Endometrial microvascular endothelial cells (primary cell): ENCODE results near the gene VIPR2. TPM values are rescaled to one million over a fixed set of nuclear protein-coding genes. Genes with fewer than 3 reads are reported as not detected.
"Not testable (repeated sequence)": the region's sequence is repeated elsewhere in the genome, so short reads cannot be mapped to it uniquely, and the experiment has no call there.

ENCODE experiments used
- in situ Hi-C: cut with HindIII; loops from 2 replicates; pipeline ENCODE4 v1.10.0; 2017; ENCODE audit warnings: low sequenced_read_pairs, low pct_unique_long_range_greater_than_20kb; ENCODE audit errors: inconsistent ontology term
- total RNA-seq: library from RNA; depleted of rRNA; stranded (reverse); fragments of >200 nt; gene quantifications from one replicate; pipeline ENCODE4 v1.2.3, GENCODE V29; 2015; ENCODE audit errors: inconsistent ontology term

Gene VIPR2
- total RNA-seq, 1 donor from 2014 or later = not detected

DNA sequence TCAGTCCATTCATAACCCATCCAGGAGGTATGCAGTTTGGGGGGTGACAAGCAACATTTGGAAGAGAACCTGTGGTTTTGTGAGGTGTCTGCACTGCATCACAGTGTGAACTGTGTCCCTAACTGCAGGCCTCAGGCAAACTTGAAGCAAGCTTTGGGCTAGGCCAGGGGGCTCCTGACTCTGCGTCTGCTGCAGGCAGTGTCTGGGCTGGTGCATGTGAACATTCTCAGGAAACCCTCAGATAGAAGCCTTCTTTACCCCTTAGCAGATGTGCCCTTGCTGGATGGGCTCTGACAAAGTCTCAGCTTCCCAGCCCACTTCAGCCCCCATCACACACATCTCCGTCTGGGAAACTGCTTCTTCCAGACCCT lies 61.0 kb downstream of the VIPR2 start:
- in situ Hi-C loops = no loop called here

DNA sequence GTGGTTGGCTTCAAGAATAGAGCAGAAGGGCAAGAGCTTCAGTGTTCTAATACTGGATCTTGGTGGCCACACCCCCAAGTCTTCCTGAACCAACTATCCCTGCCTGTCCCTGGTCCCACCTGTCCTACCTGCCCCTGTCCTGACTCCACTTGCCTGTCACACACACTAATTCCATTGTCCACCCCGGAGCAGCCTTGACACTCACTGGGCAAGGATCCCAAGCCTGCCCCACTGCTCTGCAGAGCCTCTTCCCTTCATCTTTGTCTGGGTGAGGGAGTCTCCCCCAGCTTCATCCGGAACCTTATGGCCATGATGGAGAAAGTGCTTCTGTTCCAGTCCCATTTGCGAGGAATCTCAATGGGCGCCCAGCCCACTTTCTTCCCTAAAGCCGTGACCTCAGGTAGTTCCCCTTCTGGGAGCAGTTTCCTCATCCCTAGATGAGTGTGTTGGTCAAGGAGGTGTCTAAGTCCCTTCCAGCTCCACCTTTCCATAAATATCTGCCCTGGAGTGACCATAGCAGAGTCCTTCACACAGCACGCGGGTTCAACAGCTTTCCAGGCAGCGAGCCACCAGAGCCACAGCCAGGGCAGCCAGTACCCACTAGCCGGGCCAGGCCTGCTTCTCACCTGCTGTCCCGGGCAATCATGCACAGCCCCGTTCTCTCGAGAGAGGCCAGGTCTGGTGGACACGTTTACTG lies 61.5 kb downstream of the VIPR2 start:
- in situ Hi-C loops = no loop called here

DNA sequence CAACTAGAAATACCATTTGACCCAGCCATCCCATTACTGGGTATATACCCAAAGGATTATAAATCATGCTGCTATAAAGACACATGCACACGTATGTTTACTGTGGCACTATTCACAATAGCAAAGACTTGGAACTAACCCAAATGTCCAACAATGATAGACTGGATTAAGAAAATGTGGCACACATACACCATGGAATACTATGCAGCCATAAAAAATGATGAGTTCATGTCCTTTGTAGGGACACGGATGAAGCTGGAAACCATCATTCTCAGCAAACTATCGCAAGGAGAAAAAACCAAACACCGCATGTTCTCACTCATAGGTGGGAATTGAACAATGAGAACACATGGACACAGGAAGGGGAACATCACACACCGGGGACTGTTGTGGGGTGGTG lies 62.6 kb downstream of the VIPR2 start:
- in situ Hi-C loops = not testable (repeated sequence)

DNA sequence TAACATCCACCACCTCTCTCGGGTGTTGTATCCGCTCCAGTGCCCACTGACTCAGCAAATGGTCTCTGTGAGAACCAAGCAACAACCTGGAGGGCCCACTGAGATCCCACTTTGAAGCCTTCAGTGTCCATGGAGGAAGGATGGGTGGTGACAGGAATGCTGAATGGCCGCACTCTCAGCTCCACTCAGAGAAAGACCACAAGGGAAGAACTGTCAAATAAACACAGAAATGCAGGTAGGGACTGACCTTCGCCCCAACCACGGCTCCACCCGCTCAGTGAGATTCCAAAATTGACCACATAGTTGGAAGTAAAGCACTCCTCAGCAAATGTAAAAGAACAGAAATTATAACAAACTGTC lies 65.8 kb downstream of the VIPR2 start:
- in situ Hi-C loops = no loop called here

DNA sequence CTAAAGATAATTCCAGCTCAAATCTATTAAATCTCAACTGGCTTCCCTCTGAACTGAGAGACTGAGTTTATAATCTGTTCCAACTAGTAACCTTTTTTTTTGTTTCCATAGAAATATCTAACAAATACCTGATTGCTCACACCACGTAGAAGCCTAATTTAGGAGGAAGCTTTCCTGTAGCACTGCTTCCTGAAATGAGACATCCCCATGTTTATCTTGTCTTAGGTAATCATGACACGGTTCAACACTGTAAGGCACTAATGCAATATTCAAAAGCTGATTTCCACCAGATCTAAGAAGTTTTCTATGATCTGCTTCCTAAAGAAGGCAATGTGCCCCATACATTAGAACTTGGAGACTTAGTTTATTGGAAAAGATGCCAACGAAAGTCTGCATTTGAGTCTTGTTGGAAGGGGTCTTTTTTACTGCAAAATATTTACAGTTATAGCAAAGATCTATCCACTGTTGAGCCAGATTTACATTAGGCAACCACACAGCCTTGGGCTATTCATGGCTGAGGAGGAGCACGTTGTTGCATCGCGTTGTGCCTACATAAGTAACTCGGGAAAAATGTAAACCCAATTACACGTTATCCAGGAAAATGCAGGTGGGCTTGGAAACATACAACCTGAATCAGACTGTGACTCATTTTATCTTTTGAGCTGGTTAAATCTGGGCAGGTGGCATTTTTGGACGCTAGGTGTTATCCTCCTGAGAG lies 66.3 kb downstream of the VIPR2 start:
- in situ Hi-C loops = no loop called here

DNA sequence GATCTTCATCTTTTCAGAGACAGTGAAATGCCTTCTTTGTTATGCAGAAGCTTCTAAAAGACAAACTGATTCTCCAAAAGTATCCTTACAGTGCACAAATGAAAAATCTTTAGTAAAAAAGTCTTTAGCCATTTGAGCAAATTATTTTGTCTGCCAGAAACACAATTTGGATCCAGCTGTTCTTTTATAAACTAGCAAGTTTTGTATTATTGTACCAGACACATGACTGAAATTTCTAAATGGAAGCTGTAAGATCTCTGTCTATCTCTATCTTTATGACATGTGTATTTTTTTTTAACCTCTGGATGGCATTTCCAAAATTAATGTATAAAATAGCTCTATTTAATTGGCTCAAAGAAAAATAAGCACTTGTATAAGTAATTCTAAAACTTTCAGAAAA lies 68.3 kb downstream of the VIPR2 start:
- in situ Hi-C loops = no loop called here

DNA sequence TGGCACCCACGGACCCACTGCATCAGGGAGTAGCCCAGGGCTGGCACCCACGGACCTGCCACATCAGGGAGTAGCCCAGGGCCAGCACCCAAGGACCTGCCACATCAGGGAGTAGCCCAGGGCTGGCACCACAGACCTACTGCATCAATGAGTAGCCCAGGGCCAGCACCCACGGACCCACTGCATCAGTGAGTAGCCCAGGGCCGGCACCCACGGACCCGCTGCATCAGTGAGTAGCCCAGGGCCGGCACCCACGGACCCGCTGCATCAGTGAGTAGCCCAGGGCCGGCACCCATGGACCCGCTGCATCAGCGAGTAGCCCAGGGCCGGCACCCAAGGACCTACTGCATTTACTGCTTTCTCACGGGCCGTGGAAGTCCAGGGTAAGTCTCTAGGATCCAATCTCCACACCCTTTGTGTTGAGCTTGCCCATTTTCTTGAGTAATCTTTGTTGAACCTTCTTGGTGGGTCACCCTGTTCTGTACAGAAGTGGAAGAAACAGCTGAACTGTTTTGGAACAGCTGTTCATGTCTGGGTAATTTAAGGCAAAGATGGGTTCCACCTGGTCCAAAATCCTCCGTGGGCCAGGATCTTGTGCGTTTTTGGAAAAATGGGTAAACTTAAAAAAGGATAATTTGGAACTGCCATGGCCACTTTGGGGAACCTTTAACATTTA lies 69.0 kb downstream of the VIPR2 start:
- in situ Hi-C loops = no loop called here

DNA sequence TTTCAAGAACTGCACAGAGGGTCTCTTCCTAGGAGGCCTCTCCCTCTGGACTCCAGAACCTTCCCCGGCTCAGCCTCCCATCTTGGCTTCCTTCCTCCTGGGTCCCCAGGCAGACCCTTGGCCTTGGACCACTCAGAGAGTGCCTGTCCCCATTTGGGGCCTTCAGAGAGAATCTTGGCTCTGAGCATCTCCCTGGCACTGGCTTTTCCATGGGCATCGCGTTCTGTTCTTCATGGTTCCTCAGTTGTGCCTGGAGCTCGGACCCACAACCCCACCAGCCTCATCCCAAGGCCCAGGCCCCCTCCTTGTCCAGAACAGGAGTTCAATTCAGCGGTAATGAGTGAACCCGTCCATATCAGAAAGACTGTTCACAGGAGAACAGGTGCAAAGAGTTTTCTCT lies 73.4 kb downstream of the VIPR2 start:
- in situ Hi-C loops = no loop called here

DNA sequence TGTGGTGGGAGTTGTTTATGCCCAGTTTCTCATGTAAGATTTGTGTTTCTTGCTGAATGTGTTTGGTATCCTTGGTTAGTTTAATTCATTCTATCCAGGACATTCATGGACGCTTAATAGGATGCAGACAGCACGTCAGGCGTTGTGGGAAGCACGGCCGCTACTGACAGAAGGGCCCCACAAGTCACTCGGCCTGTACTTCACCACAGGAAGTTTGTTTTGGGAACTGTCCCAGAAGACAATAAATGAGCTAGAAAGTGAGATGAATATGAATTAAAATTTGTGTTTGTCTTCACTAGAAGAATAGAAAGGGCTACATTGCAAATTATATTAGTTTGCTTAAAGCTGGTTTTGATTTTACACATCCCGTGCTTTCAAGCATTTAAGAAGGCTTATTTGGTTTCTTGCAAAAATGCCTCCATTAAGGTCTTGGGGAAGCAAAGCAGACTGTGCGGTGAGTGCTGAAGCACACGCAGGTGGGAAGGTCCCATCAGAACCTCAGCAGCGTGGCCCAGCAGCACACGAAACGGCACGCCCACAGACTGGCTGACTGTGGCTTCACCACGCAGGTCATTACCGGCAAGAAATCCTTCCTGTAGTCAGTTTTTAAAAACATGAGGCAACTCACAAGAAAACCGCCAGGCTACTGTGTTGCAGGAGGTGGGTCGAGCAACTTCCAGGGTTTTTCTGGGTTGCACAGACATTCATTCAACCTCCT lies 74.1 kb downstream of the VIPR2 start:
- in situ Hi-C loops = no loop called here

DNA sequence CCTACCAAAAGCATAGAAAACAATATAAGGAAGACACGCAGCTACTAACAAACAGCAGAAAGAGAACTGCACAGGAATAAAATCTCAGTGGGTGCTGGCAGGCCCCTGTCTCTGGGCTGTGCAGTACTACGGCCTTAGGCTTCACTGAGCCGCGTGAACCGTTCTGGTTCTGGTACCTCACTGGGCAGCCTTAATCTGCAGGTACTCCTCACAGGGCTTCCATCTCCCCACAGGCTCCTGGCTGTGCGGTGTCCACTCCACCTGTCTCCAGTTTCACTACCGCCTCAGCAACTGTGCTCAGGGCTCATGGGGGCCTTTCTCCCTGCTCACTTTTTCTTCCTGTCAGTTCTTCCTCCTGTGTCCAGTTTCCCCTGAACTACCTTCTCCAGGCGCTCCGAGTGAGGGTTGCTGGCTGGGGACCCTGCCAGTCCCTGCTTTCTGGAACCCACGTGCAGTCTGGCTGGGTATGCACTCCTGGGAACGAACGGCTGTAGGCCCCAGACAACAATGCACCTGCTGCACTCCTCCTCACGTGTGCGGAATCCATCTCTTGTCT lies 75.7 kb downstream of the VIPR2 start:
- in situ Hi-C loops = no loop called here

DNA sequence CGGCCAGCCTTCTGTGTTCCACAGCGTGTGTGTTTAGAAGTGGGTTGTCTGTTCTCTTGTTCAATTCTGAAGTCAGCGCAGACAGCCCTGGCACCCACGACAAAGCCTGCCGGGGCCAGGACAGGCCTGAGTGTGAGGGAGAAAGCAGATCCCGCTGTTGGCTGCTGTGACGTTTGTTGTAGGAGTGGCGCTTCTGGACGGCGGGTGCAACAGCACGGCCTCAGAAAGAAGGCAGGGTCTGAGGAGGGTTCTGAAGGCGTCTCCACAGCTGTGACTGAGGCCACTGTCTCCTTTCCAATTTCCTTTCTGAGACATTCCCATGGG lies 76.2 kb downstream of the VIPR2 start:
- in situ Hi-C loops = no loop called here

DNA sequence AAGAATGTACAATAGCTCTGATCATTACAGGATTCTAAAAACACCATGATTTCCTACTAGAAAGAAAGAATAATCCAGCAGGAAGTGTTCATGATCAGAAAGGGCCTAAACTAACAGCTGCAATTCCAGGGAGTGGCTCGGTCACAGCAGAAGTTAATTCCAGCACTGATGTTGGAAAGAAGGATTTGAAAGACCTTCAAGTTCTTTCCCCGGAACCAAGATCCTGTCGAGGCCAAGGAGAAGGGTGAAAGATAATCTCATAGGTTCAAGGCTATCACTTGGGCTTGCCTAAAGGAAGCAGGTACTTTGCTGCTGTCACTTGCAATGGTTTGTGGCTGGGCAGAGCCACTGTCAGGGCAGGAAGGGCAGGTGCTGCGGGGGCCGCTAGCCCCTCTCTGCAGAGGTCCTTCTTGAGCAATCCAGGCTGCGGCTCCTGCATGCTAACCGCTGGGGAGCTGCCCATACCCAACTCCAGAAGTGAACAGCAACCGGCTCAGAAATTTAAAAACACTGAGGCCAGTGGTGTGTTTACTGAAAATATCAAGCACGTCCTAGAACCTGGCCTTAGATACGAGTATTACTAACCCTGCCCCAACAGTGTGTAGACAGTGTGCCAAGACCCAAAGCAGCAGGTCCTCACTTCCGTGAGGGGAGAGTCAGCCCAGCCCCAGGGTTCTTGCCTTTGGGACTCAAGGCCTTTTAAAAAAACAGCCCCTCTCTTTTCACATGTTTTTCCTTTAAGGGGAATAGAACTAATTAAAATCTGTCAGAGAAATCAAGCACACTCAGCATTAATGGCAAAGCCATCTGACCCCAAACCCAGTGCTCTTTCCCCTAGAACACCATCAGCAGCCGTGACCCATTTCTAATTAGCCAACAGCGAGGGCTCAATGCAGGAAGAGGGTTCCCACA lies 76.8 kb downstream of the VIPR2 start:
- in situ Hi-C loops = no loop called here

DNA sequence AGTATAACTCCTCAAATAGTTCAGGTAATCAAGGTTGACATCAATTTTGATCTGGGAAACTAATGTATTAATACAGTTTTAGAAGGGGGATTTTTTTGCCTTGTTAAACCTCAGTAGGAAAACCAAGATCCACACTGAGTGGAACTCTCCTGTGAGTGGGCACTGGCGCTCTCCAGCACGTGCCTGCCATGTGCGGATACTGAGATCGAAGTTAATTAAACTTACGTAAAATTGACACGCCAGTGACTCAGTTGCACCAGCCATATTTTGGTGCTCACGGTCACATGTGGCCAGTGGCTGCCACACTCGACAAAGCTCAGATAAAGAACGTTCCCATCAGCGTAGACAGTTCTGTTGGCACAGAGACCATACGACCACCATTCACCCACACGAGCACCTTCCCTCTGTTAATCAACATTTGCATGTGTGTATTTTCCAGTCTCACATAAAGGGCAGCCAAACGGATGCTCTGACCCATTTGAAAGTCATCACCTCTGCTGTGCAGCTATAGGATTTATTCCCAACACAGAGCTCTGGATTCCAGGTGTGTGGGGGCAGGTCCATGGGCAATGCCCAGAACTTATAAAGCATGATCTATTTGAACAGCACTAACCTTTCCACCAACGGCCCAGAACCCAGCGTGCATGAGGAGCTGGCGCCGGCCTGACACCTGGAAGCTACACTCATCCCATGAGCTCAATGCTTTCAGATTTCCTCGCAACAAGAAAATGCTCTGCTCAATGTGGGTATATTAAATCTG lies 77.7 kb downstream of the VIPR2 start:
- in situ Hi-C loops = no loop called here

DNA sequence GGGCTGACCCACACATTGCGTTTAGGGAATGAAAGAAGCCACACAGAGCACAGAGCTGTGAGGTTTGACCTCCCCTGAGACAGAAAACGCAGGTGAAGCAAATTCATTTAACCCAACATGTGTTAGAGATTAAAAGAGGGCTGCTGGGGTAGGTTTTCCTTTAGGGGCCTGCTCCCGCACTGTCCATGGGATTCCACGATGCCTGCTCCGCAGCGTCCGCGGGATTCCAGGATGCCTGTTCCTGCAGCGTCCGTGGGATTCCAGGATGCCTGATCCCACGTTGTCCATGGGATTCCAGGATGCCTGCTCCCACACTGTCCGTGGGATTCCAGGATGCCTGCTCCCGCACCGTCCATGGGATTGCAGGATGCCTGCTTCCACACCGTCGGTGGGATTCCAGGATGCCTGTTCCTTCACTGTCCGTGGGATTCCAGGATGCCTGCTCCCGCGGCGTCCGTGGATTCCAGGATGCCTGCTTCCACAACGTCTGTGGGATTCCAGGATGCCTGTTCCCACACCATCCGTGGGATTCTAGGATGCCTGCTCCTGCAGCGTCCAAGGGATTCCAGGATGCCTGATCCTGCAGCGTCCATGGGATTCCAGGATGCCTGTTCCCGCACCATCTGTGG lies 78.7 kb downstream of the VIPR2 start:
- in situ Hi-C loops = no loop called here

DNA sequence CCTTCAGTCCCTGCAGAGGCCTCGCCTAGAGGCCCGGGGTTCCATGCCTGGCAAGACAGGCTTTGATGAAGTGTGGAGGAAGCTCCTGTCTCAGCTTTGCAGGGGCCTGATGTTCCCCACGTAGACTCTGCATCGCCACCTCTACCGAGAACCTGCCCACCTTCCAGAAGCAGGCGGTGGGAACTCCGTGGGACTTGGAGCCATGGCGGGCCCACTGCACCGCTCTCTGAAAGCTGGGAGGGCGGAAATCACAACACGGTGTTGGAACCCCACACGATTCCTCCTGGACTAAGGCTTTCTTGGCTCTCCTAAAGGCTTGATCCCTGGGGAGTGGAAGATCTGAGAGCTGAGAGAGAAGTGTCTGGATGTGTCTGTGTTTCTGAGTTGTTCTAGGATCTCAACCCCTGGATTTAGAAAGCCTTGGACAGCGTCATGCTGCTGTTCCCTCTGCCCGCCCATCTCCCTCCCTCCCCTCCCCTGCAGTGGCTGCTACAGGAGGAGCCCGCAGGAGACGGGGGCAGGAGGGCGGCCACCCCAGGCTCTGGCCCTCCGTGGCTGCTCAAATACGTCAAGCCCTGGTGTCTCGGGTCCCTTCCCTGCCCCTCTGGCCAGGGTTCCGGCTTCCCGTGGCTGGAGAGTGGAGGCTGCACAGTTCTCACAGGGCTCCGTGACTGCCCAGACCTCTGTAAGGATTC lies 79.7 kb downstream of the VIPR2 start:
- in situ Hi-C loops = no loop called here

DNA sequence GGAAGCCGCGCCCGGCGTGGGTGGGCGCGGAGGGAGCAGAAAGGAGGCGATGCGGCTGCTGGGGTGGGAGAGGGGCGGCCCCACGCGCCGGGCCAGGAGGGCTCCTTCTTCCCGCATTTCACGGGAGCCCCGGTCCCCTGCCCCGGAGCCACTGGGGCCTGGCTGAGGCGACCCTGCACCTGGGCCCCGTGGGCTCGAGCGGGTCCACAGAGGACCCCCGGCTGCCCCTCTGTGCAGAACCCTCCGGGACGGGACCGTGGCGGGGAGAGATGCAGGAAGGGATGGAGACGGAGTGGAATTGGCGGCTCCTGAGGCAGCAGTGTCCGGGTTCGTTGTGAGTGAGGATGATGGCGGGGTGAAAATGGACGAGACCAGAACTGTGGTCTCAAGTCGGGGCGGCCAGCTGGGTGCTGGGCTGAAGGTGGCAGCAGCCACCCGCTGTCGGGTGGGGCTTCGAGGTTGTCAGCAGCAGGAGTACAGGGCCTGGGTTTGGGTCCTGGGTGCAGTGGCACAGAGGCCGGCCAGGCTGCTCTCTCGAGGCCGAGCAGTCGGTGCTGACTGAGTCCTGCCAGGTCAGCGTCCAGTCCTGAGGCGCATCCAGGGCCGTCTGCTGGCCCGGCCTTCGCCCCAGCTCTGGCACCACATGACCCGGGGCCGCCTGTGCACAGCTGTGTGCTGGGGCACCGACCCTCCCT lies 80.4 kb downstream of the VIPR2 start:
- in situ Hi-C loops = no loop called here
